ENCODE data around the gene PCNX2.

- TF ChIP-seq CTCF (conservative IDR thresholded peaks at IDR 0.05), result no peak
- TF ChIP-seq ZFX (IDR thresholded peaks at IDR 0.05), result no peak
Measured at GRCh38 chr1:233229288-233229687, 66.2 kb downstream of the PCNX2 start.

Measured in C4-2B (cell line).